ENCODE results near the gene PTPRN2. TPM values are rescaled to one million over a fixed set of nuclear protein-coding genes. Genes with fewer than 3 reads are reported as not detected.

The PTPRN2 gene
- total RNA-seq, 1 experiment from 2014 or later: 0.11 TPM

DNA sequence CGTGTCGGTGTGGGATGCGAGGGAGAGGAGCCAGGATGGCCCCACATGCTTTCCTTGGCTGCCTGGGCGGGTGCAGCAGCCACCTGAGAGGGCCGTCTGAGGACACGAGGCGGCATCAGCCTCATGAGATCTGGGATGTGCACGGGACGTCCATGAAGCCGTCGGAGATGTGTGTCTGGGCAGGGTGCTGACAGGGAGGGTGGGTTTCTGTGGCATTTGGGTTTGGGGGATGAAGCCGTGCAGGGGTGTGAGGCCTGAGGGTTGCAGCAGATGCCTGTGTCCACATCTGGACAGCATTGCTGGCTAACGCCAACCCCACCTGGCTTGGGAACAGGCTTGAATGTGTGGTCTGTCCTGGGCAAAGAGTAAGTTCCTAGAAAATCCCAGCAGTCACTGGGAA is 1071.3 kb downstream of the PTPRN2 start:
- H3K4me1 ChIP-seq (ENCODE audit: insufficient read depth, low read length, poor library complexity, severe bottlenecking): no peaks in the 10 kb centered on the region
- no peaks in the 10 kb centered on the region for H3K9me3 ChIP-seq (ENCODE audit: low read depth, low read length, poor library complexity, severe bottlenecking)
- H3K27me3 ChIP-seq (replicated peaks; ENCODE audit: insufficient read depth, low read depth, low read length, poor library complexity): peaks cover 20% of the 10 kb centered on the region
- no peak overlapping the region for H3K4me3 ChIP-seq (ENCODE audit: low read depth, low read length, poor library complexity, severe bottlenecking)
- H3K27ac ChIP-seq (ENCODE audit: low read depth, low read length, poor library complexity, severe bottlenecking): no peak overlapping the region
- no peaks in the 10 kb centered on the region for H3K36me3 ChIP-seq (ENCODE audit: insufficient read depth, low read length, poor library complexity, severe bottlenecking)
- ChIA-PET POLR2A (ENCODE audit: low non-redundant PET) (no interaction called here), CTCF (no interaction called here)
- no peak for DNase-seq (ENCODE audit: low spot score)
- TF ChIP-seq EZH2 (IDR thresholded peaks at IDR 0.05; ENCODE audit: borderline replicate concordance, low read depth, low read length, poor library complexity, severe bottlenecking): no peak
- TF ChIP-seq, protein P1, sequence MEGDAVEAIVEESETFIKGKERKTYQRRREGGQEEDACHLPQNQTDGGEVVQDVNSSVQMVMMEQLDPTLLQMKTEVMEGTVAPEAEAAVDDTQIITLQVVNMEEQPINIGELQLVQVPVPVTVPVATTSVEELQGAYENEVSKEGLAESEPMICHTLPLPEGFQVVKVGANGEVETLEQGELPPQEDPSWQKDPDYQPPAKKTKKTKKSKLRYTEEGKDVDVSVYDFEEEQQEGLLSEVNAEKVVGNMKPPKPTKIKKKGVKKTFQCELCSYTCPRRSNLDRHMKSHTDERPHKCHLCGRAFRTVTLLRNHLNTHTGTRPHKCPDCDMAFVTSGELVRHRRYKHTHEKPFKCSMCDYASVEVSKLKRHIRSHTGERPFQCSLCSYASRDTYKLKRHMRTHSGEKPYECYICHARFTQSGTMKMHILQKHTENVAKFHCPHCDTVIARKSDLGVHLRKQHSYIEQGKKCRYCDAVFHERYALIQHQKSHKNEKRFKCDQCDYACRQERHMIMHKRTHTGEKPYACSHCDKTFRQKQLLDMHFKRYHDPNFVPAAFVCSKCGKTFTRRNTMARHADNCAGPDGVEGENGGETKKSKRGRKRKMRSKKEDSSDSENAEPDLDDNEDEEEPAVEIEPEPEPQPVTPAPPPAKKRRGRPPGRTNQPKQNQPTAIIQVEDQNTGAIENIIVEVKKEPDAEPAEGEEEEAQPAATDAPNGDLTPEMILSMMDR (conservative IDR thresholded peaks at IDR 0.05; ENCODE audit: low read depth, low read length): no peak
- intact Hi-C loops (cut with micrococcal nuclease; ENCODE audit: unreplicated experiment): no loop called here
- BruUV-seq (replicated peaks): no TSS peak

- Histone ChIP-seq H3K9me3 (ENCODE audit: low read depth, low read length, poor library complexity, severe bottlenecking) (no peaks in the 10 kb centered on the region), H3K4me3 (ENCODE audit: low read depth, low read length, poor library complexity, severe bottlenecking) (no peak overlapping the region), H3K27me3 (replicated peaks; ENCODE audit: insufficient read depth, low read depth, low read length, poor library complexity) (peaks cover 20% of the 10 kb centered on the region), H3K27ac (ENCODE audit: low read depth, low read length, poor library complexity, severe bottlenecking) (no peak overlapping the region), H3K4me1 (ENCODE audit: insufficient read depth, low read length, poor library complexity, severe bottlenecking) (no peaks in the 10 kb centered on the region), H3K36me3 (ENCODE audit: insufficient read depth, low read length, poor library complexity, severe bottlenecking) (no peaks in the 10 kb centered on the region)
- no TSS peak for BruUV-seq (replicated peaks)
- TF ChIP-seq, protein P1 (conservative IDR thresholded peaks at IDR 0.05; ENCODE audit: low read depth, low read length): no peak
- TF ChIP-seq EZH2 (IDR thresholded peaks at IDR 0.05; ENCODE audit: borderline replicate concordance, low read depth, low read length, poor library complexity, severe bottlenecking): no peak
- intact Hi-C loops (cut with micrococcal nuclease; ENCODE audit: unreplicated experiment): no loop called here
- DNase-seq (ENCODE audit: low spot score): no peak
- ChIA-PET CTCF (no interaction called here), POLR2A (ENCODE audit: low non-redundant PET) (no interaction called here)
Observed at GRCh38 chr7:157515342-157516041, 1072.1 kb downstream of the PTPRN2 start.

DNA sequence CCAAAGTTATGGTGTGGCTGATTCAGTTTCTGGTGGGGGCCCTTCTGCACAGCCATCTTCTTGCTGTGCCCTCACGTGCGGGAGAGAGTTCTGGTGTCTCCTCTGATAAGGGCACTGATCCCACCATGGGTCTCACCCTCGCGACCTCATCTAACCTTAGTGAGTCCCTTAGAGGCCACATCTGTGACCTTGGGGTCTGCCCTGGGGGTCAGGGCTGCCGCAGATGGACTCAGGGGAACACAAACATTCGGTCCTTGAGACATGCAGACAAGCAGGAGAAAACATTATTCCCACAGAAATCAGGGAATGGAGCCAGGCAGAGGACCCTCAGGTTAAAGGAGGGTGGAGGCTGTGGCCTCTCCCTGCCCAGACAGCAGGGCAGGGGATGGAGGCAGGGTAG is 1072.9 kb downstream of the PTPRN2 start:
- Histone ChIP-seq H3K4me1 (ENCODE audit: insufficient read depth, low read length, poor library complexity, severe bottlenecking) (no peaks in the 10 kb centered on the region), H3K36me3 (ENCODE audit: insufficient read depth, low read length, poor library complexity, severe bottlenecking) (no peaks in the 10 kb centered on the region), H3K27ac (ENCODE audit: low read depth, low read length, poor library complexity, severe bottlenecking) (no peak overlapping the region), H3K9me3 (ENCODE audit: low read depth, low read length, poor library complexity, severe bottlenecking) (no peaks in the 10 kb centered on the region), H3K27me3 (replicated peaks; ENCODE audit: insufficient read depth, low read depth, low read length, poor library complexity) (peaks cover 21% of the 10 kb centered on the region), H3K4me3 (ENCODE audit: low read depth, low read length, poor library complexity, severe bottlenecking) (no peak overlapping the region)
- no peak for DNase-seq (ENCODE audit: low spot score)
- no TSS peak for BruUV-seq (replicated peaks)
- TF ChIP-seq EZH2 (IDR thresholded peaks at IDR 0.05; ENCODE audit: borderline replicate concordance, low read depth, low read length, poor library complexity, severe bottlenecking): no peak
- TF ChIP-seq, protein P1 (conservative IDR thresholded peaks at IDR 0.05; ENCODE audit: low read depth, low read length): no peak
- ChIA-PET CTCF (no interaction called here), POLR2A (ENCODE audit: low non-redundant PET) (no interaction called here)
- intact Hi-C loops (cut with micrococcal nuclease; ENCODE audit: unreplicated experiment): no loop called here

All from A673 (cell line).